Measurements from ENCODE around the gene CEND1. TPM values are rescaled to one million over a fixed set of nuclear protein-coding genes. Genes with fewer than 3 reads are reported as not detected.
A peak's percentile ranks its signal among the peaks of the same experiment; 100 is the strongest.

CEND1 gene
- total RNA-seq, 1 experiment from 2014 or later, result not detected

- Histone ChIP-seq H3K4me1 (replicated peaks; ENCODE audit: insufficient read depth) (peaks cover 33% of the 10 kb centered on the region), H4K20me1 (ENCODE audit: insufficient read depth) (peaks cover 26% of the 10 kb centered on the region), H3F3A (ENCODE audit: insufficient read depth, low read depth) (peaks cover 14% of the 10 kb centered on the region; the same call in 1 of the 2 replicates), H3K9me3 (ENCODE audit: insufficient read depth, low read depth) (no peaks in the 10 kb centered on the region), H3K79me2 (ENCODE audit: low read depth) (peaks cover 19% of the 10 kb centered on the region), H3K4me2 (no peak overlapping the region), H3K27me3 (ENCODE audit: insufficient read depth, low read depth) (no peaks in the 10 kb centered on the region), H2AFZ (no peak overlapping the region), H3K27ac (no peak overlapping the region), H3K9me2 (ENCODE audit: insufficient read depth) (no peaks in the 10 kb centered on the region), H3K4me3 (no peak overlapping the region), H3K36me3 (ENCODE audit: low read depth) (no peaks in the 10 kb centered on the region)
- DNase-seq, result no peak
- intact Hi-C loops (cut with micrococcal nuclease; ENCODE audit: unreplicated experiment), result no loop called here
- BruUV-seq (replicated peaks), result no TSS peak
- ChIA-PET POLR2A (ENCODE audit: unreplicated experiment) (no interaction called here), CTCF (no interaction called here)
- TF ChIP-seq EZH2 (IDR thresholded peaks at IDR 0.05; ENCODE audit: low read depth) (no peak), CTCF (conservative IDR thresholded peaks at IDR 0.05) (no peak)
These were observed 34.5 kb upstream of the CEND1 start for GRCh38 chr11:824292-824880.

- H3K79me2 ChIP-seq (ENCODE audit: low read depth), result peaks cover 19% of the 10 kb centered on the region
- POLR2A ChIA-PET (ENCODE audit: unreplicated experiment), result no interaction called here
- peak in 1 of 2 experiments; percentile 2 for DNase-seq
- peaks cover 26% of the 10 kb centered on the region for H4K20me1 ChIP-seq (ENCODE audit: insufficient read depth)
- TF ChIP-seq EZH2 (IDR thresholded peaks at IDR 0.05; ENCODE audit: low read depth), result no peak
- no peak for TF ChIP-seq CTCF (conservative IDR thresholded peaks at IDR 0.05)
- H3K27me3 ChIP-seq (ENCODE audit: insufficient read depth, low read depth), result no peaks in the 10 kb centered on the region
- no peak overlapping the region for H3K27ac ChIP-seq
- H3K9me2 ChIP-seq (ENCODE audit: insufficient read depth), result no peaks in the 10 kb centered on the region
- no peak overlapping the region for H3K4me3 ChIP-seq
- no peaks in the 10 kb centered on the region for H3K36me3 ChIP-seq (ENCODE audit: low read depth)
- BruUV-seq (replicated peaks), result no TSS peak
- peaks cover 33% of the 10 kb centered on the region for H3K4me1 ChIP-seq (replicated peaks; ENCODE audit: insufficient read depth)
- H3F3A ChIP-seq (ENCODE audit: insufficient read depth, low read depth), result peaks cover 19% of the 10 kb centered on the region; the same call in 1 of the 2 replicates
- CTCF ChIA-PET, result no interaction called here
- H2AFZ ChIP-seq, result no peak overlapping the region
- intact Hi-C loops (cut with micrococcal nuclease; ENCODE audit: unreplicated experiment), result no loop called here
- H3K9me3 ChIP-seq (ENCODE audit: insufficient read depth, low read depth), result no peaks in the 10 kb centered on the region
- H3K4me2 ChIP-seq, result no peak overlapping the region
These were observed 33.8 kb upstream of the CEND1 start for GRCh38 chr11:823441-824291.

GRCh38 chr11:821512-822371 lies 31.9 kb upstream of the CEND1 start:
- Histone ChIP-seq H3K4me1 (replicated peaks; ENCODE audit: insufficient read depth) (peaks cover 31% of the 10 kb centered on the region), H3K79me2 (ENCODE audit: low read depth) (peaks cover 19% of the 10 kb centered on the region), H2AFZ (no peak overlapping the region), H3K4me3 (peak overlapping the region; percentile 84; the same call in 1 of the 2 replicates), H3K27me3 (ENCODE audit: insufficient read depth, low read depth) (no peaks in the 10 kb centered on the region), H4K20me1 (ENCODE audit: insufficient read depth) (peaks cover 26% of the 10 kb centered on the region), H3K36me3 (ENCODE audit: low read depth) (no peaks in the 10 kb centered on the region), H3K27ac (no peak overlapping the region), H3K9me3 (ENCODE audit: insufficient read depth, low read depth) (no peaks in the 10 kb centered on the region), H3K4me2 (peak overlapping the region; percentile 90), H3F3A (ENCODE audit: insufficient read depth, low read depth) (peaks cover 30% of the 10 kb centered on the region; the same call in 1 of the 2 replicates), H3K9me2 (ENCODE audit: insufficient read depth) (no peaks in the 10 kb centered on the region)
- CTCF ChIA-PET, result no interaction called here
- TF ChIP-seq CTCF (conservative IDR thresholded peaks at IDR 0.05) (no peak), EZH2 (IDR thresholded peaks at IDR 0.05; ENCODE audit: low read depth) (no peak)
- BruUV-seq (replicated peaks), result no TSS peak
- POLR2A ChIA-PET (ENCODE audit: unreplicated experiment), result interaction anchor here (0.7 kb wide), 1 partner anchor 13 kb away, joined by 13 read pairs; no protein-coding TSS in a partner anchor
- peak in 1 of 2 experiments; percentile 30 for DNase-seq
- intact Hi-C loops (cut with micrococcal nuclease; ENCODE audit: unreplicated experiment), result no loop called here

Measured in PC-9 (cell line).